GM19324 (cell line): ENCODE measurements around the gene STOX1.
"Not testable (repeated sequence)": the region's sequence is repeated elsewhere in the genome, so short reads cannot be mapped to it uniquely, and the experiment has no call there.

Experiments
- ATAC-seq: cut with Tn5 transposase; IDR thresholded peaks from one replicate; pipeline ENCODE4 v1.9.1; 2021; ENCODE audit warnings: mild to moderate bottlenecking, moderate library complexity; ENCODE audit not compliant: unreplicated experiment, low FRiP score

STOX1 gene

GRCh38 chr10:68826764-68827591, at the start of gene STOX1:
TSS of gene STOX1 (plus strand) at chr10:68827531. CDS start at chr10:68827624, 93 bp downstream.
- peak; percentile 52 for ATAC-seq

- ATAC-seq: no peak
These were observed 45.4 kb upstream of the STOX1 start for GRCh38 chr10:68781613-68782574.

GRCh38 chr10:68784476-68784875, 42.9 kb upstream of the STOX1 start:
- ATAC-seq: no peak

GRCh38 chr10:68787813-68788212, 39.5 kb upstream of the STOX1 start:
- no peak for ATAC-seq

GRCh38 chr10:68790476-68790875, 36.9 kb upstream of the STOX1 start:
- ATAC-seq: no peak

- ATAC-seq: no peak
These were observed 35.2 kb upstream of the STOX1 start for GRCh38 chr10:68792115-68792514.

GRCh38 chr10:68795886-68796532, 31.3 kb upstream of the STOX1 start:
- ATAC-seq: no peak

GRCh38 chr10:68796605-68797004, 30.7 kb upstream of the STOX1 start:
- ATAC-seq: no peak

GRCh38 chr10:68800211-68800610, 27.1 kb upstream of the STOX1 start:
- no peak for ATAC-seq

- no peak for ATAC-seq
These were observed 22.6 kb upstream of the STOX1 start for GRCh38 chr10:68804692-68805091.

GRCh38 chr10:68810830-68811229, 16.5 kb upstream of the STOX1 start:
- not testable (repeated sequence) for ATAC-seq

GRCh38 chr10:68811314-68812009, 15.9 kb upstream of the STOX1 start:
- no peak for ATAC-seq

- ATAC-seq: no peak
These were observed 14.9 kb upstream of the STOX1 start for GRCh38 chr10:68812420-68812819.

GRCh38 chr10:68813559-68813958, 13.8 kb upstream of the STOX1 start:
- no peak for ATAC-seq

GRCh38 chr10:68816796-68817412, 10.4 kb upstream of the STOX1 start:
- no peak for ATAC-seq

- ATAC-seq: not testable (repeated sequence)
These were observed 7.0 kb upstream of the STOX1 start for GRCh38 chr10:68820359-68820758.

- ATAC-seq: not testable (repeated sequence)
These were observed 4.7 kb upstream of the STOX1 start for GRCh38 chr10:68822626-68823025.

- ATAC-seq: peak; percentile 41
These were observed 245 bp downstream of the STOX1 start for GRCh38 chr10:68827592-68827959.

- not testable (repeated sequence) for ATAC-seq
These were observed 811 bp downstream of the STOX1 start for GRCh38 chr10:68828083-68828601.

GRCh38 chr10:68828833-68829232, 1.5 kb downstream of the STOX1 start:
- no peak for ATAC-seq
